Endodermal cell (in vitro differentiated cells): Measurements from ENCODE around the gene ZNF804A. TPM values are rescaled to one million over a fixed set of nuclear protein-coding genes. Genes with fewer than 3 reads are reported as not detected.

Experiments used
- DNase-seq: peaks from one replicate; pipeline ENCODE4 v3.0.0-alpha.2; 2017
- H3K27ac ChIP-seq: 2 replicates; pipeline ENCODE4 v1.5.1; 2013; ENCODE audit warnings: mild to moderate bottlenecking, low read depth, low read length, moderate library complexity
- H3K27me3 ChIP-seq: 2 replicates; pipeline ENCODE4 v1.6.1; 2013; ENCODE audit warnings: mild to moderate bottlenecking, low read length, moderate library complexity; ENCODE audit not compliant: insufficient read depth, control insufficient read depth, poor library complexity, severe bottlenecking
- H3K36me3 ChIP-seq: 2 replicates; pipeline ENCODE4 v1.7.0; 2013; ENCODE audit warnings: mild to moderate bottlenecking, low read length, moderate library complexity; ENCODE audit not compliant: control insufficient read depth, insufficient read depth
- H3K4me1 ChIP-seq: one replicate; pipeline ENCODE4 v1.7.0; 2013; ENCODE audit warnings: low read length; ENCODE audit not compliant: control insufficient read depth, insufficient read depth
- H3K4me3 ChIP-seq: 2 replicates; pipeline ENCODE4 v1.5.1; 2013; ENCODE audit warnings: mild to moderate bottlenecking, low read length, moderate library complexity
- H3K9ac ChIP-seq: 2 replicates; pipeline ENCODE4 v1.6.1; 2013; ENCODE audit warnings: mild to moderate bottlenecking, low read length, moderate library complexity; ENCODE audit not compliant: poor library complexity, severe bottlenecking; ENCODE audit errors: extremely low read depth
- H3K9me3 ChIP-seq: 2 replicates; pipeline ENCODE4 v1.6.1; 2013; ENCODE audit warnings: mild to moderate bottlenecking, low read length, moderate library complexity; ENCODE audit not compliant: control insufficient read depth
- H3K27ac Mint-ChIP-seq: 2 replicates; pipeline ENCODE4 v1.8.0; 2020; ENCODE audit warnings: mixed read lengths
- H3K27me3 Mint-ChIP-seq: 2 replicates; pipeline ENCODE4 v1.8.0; 2021; ENCODE audit warnings: mild to moderate bottlenecking, mixed read lengths; ENCODE audit not compliant: insufficient read depth
- H3K36me3 Mint-ChIP-seq: 2 replicates; pipeline ENCODE4 v1.8.0; 2020; ENCODE audit warnings: low read depth, mixed read lengths
- H3K4me1 Mint-ChIP-seq: 2 replicates; pipeline ENCODE4 v1.8.0; 2020; ENCODE audit warnings: mixed read lengths
- H3K4me3 Mint-ChIP-seq: 2 replicates; pipeline ENCODE4 v1.8.0; 2020; ENCODE audit warnings: mild to moderate bottlenecking, moderate library complexity, mixed read lengths
- H3K9me3 Mint-ChIP-seq: 2 replicates; pipeline ENCODE4 v1.8.0; 2020; ENCODE audit warnings: mild to moderate bottlenecking, mixed read lengths
- CTCF ChIP-seq: fragments of 200-600 bp; sonication (generic); conservative IDR thresholded peaks from 2 replicates; pipeline ENCODE4 v1.5.0; 2021; ENCODE audit warnings: antibody characterized with exemption, mild to moderate bottlenecking
- WGBS, 2 experiments: methylation state at CpG; one replicate each; pipeline versions ENCODE4 v1.1.5 to v1.1.7; 2013; ENCODE audit warnings: missing lambda C conversion rate in 2 of 2, mixed read lengths in 1 of 2; ENCODE audit not compliant: insufficient coverage in 1 of 2, insufficient read length in 1 of 2; 5-methylcytosine and 5-hydroxymethylcytosine counted together
- total RNA-seq, 2 donors: library from RNA; stranded (reverse); fragmentation: NEBNext Ultra II Directional in 1 of 2; extraction: Animal tissue kit (Norgen Biotek cat#: 25700) in 1 of 2; gene quantifications; 2 replicates in 1 of 2; 3 replicates in 1 of 2; pipeline ENCODE4 v1.2.1, GENCODE V29; 2021

The ZNF804A gene
- total RNA-seq, 2 donors from 2014 or later, result 0.15 TPM; not detected in 1

GRCh38 chr2:184689638-184690037 lies 91.3 kb downstream of the ZNF804A start:
- no peak for DNase-seq
- 90% methylated on average over 1 of the region's 1 CpG; no CpG with 5 or more reads in 1 of the 2 experiments for WGBS, 2 experiments
- Mint-ChIP-seq H3K27ac (no peak overlapping the region), H3K9me3 (no peaks in the 10 kb centered on the region), H3K4me3 (no peak overlapping the region), H3K4me1 (no peaks in the 10 kb centered on the region), H3K27me3 (no peaks in the 10 kb centered on the region), H3K36me3 (no peaks in the 10 kb centered on the region)
- Histone ChIP-seq H3K27me3 (no peaks in the 10 kb centered on the region), H3K4me1 (no peaks in the 10 kb centered on the region), H3K9ac (no peak overlapping the region), H3K36me3 (no peaks in the 10 kb centered on the region), H3K27ac (no peak overlapping the region), H3K4me3 (no peak overlapping the region), H3K9me3 (no peaks in the 10 kb centered on the region)
- TF ChIP-seq CTCF, result no peak

- no peak overlapping the region for H3K4me3 ChIP-seq
- no peaks in the 10 kb centered on the region for H3K9me3 Mint-ChIP-seq
- H3K4me1 Mint-ChIP-seq, result no peaks in the 10 kb centered on the region
- H3K27me3 ChIP-seq, result no peaks in the 10 kb centered on the region
- no peak overlapping the region for H3K4me3 Mint-ChIP-seq
- no peak for DNase-seq
- no peaks in the 10 kb centered on the region for H3K36me3 Mint-ChIP-seq
- H3K27me3 Mint-ChIP-seq, result no peaks in the 10 kb centered on the region
- H3K9me3 ChIP-seq, result no peaks in the 10 kb centered on the region
- peak overlapping the region; percentile 47 for H3K27ac ChIP-seq
- no peaks in the 10 kb centered on the region for H3K36me3 ChIP-seq
- H3K4me1 ChIP-seq, result no peaks in the 10 kb centered on the region
- WGBS, 2 experiments, result 83 to 95% methylated on average over 2 to 3 of the region's 3 CpGs
- no peak overlapping the region for H3K27ac Mint-ChIP-seq
- TF ChIP-seq CTCF, result no peak
- H3K9ac ChIP-seq, result no peak overlapping the region
Observed at GRCh38 chr2:184692141-184692734, 93.9 kb downstream of the ZNF804A start.

GRCh38 chr2:184696644-184697043 lies 98.3 kb downstream of the ZNF804A start:
- H3K4me1 Mint-ChIP-seq, result no peaks in the 10 kb centered on the region
- Histone ChIP-seq H3K4me1 (no peaks in the 10 kb centered on the region), H3K36me3 (no peaks in the 10 kb centered on the region), H3K4me3 (no peak overlapping the region), H3K27me3 (no peaks in the 10 kb centered on the region), H3K9ac (no peak overlapping the region), H3K9me3 (no peaks in the 10 kb centered on the region), H3K27ac (no peak overlapping the region)
- H3K9me3 Mint-ChIP-seq, result no peaks in the 10 kb centered on the region
- no peak for DNase-seq
- WGBS, 2 experiments, result no CpG with 5 or more reads among the region's 1 CpG
- no peak overlapping the region for H3K4me3 Mint-ChIP-seq
- H3K27me3 Mint-ChIP-seq, result no peaks in the 10 kb centered on the region
- TF ChIP-seq CTCF, result no peak
- H3K27ac Mint-ChIP-seq, result no peak overlapping the region
- no peaks in the 10 kb centered on the region for H3K36me3 Mint-ChIP-seq
